SKM-1 (cell line): ENCODE measurements around the gene GEMIN7.

Experiments used
- DNase-seq: peaks from one replicate; lab custom pipeline; 2025; ENCODE audit not compliant: unreplicated experiment; lab: John Stamatoyannopoulos, UW

GEMIN7 gene

DNA sequence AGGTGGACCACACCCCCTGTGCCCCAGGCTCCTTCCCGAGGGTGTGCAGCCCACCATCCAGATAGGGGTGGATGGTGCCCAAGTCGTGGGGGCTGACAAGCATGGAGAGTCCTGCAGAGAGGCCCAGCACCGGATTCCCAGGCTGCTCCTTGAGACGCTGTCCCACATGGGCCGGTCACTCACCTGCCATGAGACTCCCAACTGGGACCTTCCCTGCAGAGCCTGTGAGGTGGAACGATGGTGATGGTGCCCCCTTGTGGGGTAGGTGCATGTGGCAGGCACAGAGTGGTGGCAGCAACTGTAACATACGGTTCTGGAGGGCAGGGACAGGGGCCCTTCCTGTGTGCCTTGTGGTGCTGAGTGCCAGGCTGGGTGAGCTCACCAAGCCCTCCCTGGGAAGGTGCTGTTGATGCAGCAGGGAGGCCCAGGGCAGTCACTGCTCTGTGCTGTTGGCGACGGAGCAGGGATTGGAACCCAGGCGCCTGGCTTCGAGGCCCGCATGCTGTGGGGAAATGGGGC, 47.0 kb downstream of the GEMIN7 start:
- no peak for DNase-seq

DNA sequence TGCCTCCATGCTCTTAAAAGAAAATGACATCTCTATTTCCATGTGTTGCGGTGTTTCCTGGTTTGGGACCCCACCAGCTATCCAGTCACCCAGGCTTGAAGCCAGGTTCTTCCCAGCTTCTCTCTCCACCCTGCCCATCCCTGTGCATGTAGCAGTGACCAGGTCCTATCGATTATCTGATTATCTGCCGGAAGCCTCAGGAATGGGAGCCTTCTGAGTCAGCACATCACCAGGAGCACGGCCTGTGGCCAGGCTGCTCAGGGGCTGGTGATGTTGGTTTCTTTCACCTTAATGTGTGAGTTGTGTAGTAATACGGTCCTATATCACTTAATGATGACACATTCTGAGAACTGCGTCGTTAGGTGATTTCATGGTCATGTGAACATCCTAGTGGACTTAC, 47.6 kb downstream of the GEMIN7 start:
- DNase-seq: no peak

GRCh38 chr19:45128146-45128545, 49.1 kb downstream of the GEMIN7 start:
- no peak for DNase-seq

DNA sequence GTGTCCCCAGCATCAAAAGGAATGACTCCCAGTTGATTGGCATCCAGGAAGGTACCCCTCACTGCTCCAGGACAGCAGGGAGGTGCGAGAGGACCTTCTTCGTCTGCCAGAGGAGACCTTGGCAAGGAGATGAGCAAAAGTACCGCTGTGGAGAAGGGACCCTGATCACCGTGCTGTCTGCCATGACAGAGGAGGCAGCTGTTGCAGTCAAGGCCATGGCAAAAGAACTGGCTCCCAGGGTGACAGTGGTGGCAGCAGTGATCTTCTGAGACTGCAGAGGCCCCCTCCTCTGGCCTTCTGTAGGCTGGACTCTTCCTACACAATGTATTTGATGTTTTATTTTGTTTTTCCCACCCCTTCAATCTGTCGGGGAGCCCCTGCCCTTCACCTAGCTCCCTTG, 49.7 kb downstream of the GEMIN7 start:
- DNase-seq: no peak

- no peak for DNase-seq
Observed at GRCh38 chr19:45130236-45130635, 51.2 kb downstream of the GEMIN7 start.

- no peak for DNase-seq
Observed at GRCh38 chr19:45130888-45131615, 52.0 kb downstream of the GEMIN7 start.

GRCh38 chr19:45133661-45134060, 54.6 kb downstream of the GEMIN7 start:
- no peak for DNase-seq

GRCh38 chr19:45135176-45135885, 56.3 kb downstream of the GEMIN7 start:
- DNase-seq: no peak

DNA sequence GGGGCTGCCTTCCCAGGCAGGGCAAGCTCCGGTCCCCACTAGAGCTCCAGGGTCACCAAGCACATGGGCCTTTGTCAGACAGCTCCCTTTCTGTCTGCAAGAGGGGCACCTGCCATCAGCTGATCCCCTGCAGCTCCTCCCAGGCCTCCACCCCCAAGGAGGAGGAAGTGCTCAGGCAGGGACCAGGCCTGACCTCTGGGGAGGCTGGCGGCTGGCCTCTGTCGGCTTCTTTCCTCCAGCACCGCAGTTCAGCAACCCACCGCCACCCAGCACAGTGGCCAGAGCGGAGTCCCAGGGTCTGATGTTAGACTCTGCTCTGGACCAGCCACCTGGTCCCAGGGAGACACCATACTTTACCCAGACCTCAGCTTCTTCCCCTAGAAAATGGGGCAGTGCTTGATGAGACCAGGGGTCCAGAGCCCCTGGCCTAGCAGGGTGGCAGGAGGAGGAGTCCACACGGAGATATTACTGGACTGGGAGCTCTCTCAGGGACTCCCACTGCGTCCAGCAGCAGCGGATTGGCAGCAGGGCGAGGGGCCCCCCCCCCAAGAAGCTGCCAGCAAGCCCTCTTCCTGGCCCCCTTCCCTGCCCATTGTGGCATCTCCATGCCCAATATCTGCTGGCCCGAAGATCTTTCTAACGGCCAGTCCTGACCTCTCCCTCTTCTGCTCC, 57.6 kb downstream of the GEMIN7 start:
- no peak for DNase-seq

GRCh38 chr19:45137179-45137761, 58.2 kb downstream of the GEMIN7 start:
- no peak for DNase-seq

DNA sequence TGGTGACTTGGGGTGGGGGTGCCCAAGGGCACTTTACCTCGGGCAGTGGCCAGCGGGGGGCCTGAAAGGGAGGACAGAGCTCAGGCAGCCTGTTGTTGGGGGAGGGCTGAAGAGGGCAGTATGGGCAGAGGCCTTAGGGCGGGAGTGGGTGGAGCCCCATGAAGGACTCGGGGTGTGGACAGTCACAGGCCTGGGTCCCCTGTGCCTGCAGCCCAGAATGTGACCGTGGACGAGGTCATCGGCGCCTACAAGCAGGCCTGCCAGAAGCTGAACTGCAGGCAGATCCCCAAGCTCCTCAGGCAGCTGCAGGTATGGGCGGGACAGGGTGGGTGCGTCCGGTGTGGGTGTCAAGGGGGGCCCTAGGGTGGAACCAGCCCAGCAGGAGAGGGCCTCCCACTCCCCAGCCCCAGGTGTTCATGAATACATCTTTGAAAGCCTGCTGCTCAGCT, 59.3 kb downstream of the GEMIN7 start:
- no peak for DNase-seq

- DNase-seq: no peak
Observed at GRCh38 chr19:45139286-45140143, 60.5 kb downstream of the GEMIN7 start.

GRCh38 chr19:45140144-45140503, 61.1 kb downstream of the GEMIN7 start:
- no peak for DNase-seq

GRCh38 chr19:45140533-45140932, 61.5 kb downstream of the GEMIN7 start:
- DNase-seq: no peak
